Retinal pigment epithelial cell (primary cell): ENCODE data around the gene ZSWIM9.

ENCODE experiments used
- DNase-seq: peaks from one replicate; pipeline ENCODE4 v3.0.0-alpha.2; 2010; ENCODE audit warnings: low read depth
- H3K4me3 ChIP-seq: 2 replicates; pipeline ENCODE4 v1.5.1; 2011; ENCODE audit warnings: mild to moderate bottlenecking, low read length, control low read depth, moderate library complexity
- CTCF ChIP-seq: conservative IDR thresholded peaks from 2 replicates; pipeline ENCODE4 v1.5.1; 2011; ENCODE audit warnings: low read depth, low read length, control low read depth, inconsistent platforms

Gene ZSWIM9

GRCh38 chr19:48169939-48170803 lies at the start of gene ZSWIM9, which contains the start of gene LIG1:
ZSWIM9 (plus strand) TSS chr19:48170680; CDS start chr19:48171803, 1,123 bp downstream.
LIG1 (minus strand) TSS chr19:48170344; CDS start chr19:48165566, 4,778 bp downstream.
- DNase-seq, result peak; percentile 89
- peak; percentile 7 for TF ChIP-seq CTCF
- H3K4me3 ChIP-seq, result peak within 1 kb of the TSS; percentile 84

- DNase-seq, result no peak
- TF ChIP-seq CTCF, result no peak
- no peak overlapping the region for H3K4me3 ChIP-seq
These were observed 49.4 kb upstream of the ZSWIM9 start for GRCh38 chr19:48121066-48121465.

- no peak overlapping the region for H3K4me3 ChIP-seq
- no peak for TF ChIP-seq CTCF
- DNase-seq, result no peak
These were observed 48.5 kb upstream of the ZSWIM9 start for GRCh38 chr19:48121909-48122371.

GRCh38 chr19:48122421-48122820 lies 48.1 kb upstream of the ZSWIM9 start:
- H3K4me3 ChIP-seq, result no peak overlapping the region
- no peak for DNase-seq
- no peak for TF ChIP-seq CTCF

GRCh38 chr19:48123907-48124651 lies 46.4 kb upstream of the ZSWIM9 start:
- no peak for DNase-seq
- H3K4me3 ChIP-seq, result no peak overlapping the region
- peak; percentile 27 for TF ChIP-seq CTCF

GRCh38 chr19:48127561-48127960 lies 42.9 kb upstream of the ZSWIM9 start:
- no peak for DNase-seq
- TF ChIP-seq CTCF, result no peak
- no peak overlapping the region for H3K4me3 ChIP-seq
